ENCODE data around the gene KRT78.

GRCh38 chr12:52846356-52846970 is 2.3 kb downstream of the KRT78 start:
- no peak for TF ChIP-seq ZNF839 (CRISPR knock-in tag; IDR thresholded peaks at IDR 0.05; ENCODE audit: borderline replicate concordance)
- TF ChIP-seq SP1 (IDR thresholded peaks at IDR 0.05) = no peak
- no peak for TF ChIP-seq SP1 (CRISPR knock-in tag; IDR thresholded peaks at IDR 0.05)
- no peak for TF ChIP-seq FOSL2 (CRISPR knock-in tag; IDR thresholded peaks at IDR 0.05)
- TF ChIP-seq NFE2 (CRISPR knock-in tag; IDR thresholded peaks at IDR 0.05) = no peak
- no peak for TF ChIP-seq RNF2 (conservative IDR thresholded peaks at IDR 0.05; ENCODE audit: low read depth)
- TF ChIP-seq ZNF513 (CRISPR knock-in tag; conservative IDR thresholded peaks at IDR 0.05) = no peak
- no peak for TF ChIP-seq JUNB (CRISPR knock-in tag; IDR thresholded peaks at IDR 0.05; ENCODE audit: borderline replicate concordance)
- TF ChIP-seq ZNF674 (CRISPR knock-in tag; IDR thresholded peaks at IDR 0.05; ENCODE audit: low read depth) = no peak
- TF ChIP-seq CTCF (CRISPR knock-in tag; IDR thresholded peaks at IDR 0.05) = no peak
